ENCODE results near the gene KIAA2012.

The KIAA2012 gene

DNA sequence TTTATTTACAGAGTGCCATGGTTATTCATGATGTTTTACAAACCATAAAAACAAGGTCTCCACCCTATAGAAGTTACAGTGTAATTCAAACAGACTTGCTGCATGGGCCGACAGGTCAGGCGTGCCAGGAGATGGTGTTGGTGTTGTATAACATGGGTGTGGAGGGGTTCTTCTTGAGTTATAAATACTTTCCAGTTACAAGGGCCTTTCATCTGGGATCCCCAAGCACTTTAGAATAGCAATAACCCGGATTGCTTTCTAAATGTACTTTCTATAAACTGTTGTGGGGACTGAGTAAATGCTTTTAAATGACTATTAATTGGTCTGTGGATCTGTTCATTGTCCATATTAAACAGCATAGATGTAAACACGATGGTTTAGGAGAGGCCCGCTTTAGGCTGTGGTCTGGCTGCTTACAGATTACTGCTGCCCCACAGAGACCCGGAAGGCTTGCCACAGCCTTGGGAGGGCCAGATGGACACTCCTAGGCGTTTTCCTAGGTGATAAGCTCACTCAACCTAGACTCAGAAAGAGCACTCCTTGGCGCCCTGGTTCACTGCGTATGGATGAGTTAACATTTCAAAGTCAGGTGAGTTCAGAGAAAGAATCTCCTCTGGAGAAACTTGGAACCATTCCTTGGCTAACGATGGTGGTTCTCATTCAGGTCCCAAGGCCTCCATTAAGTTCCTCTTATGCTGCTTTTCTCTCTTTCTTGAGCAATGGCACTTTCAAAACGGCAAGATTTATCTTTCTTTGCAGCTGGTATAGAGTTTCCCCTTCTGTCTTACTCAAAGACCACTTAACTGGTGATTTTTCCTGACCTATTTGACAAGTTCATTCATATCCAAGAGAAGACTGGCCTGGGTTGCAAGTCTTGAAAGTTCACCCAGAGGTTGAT is 3.6 kb upstream of the KIAA2012 start:
- Histone ChIP-seq H3K27me3 (ENCODE audit: low read depth, low read length) (no peaks in the 10 kb centered on the region), H3K4me1 (ENCODE audit: low read length) (peaks cover 4% of the 10 kb centered on the region), H4K20me1 (ENCODE audit: insufficient read depth, low read length) (no peaks in the 10 kb centered on the region), H3K27ac (ENCODE audit: low read length) (no peak overlapping the region), H3K4me2 (ENCODE audit: low read length) (no peak overlapping the region), H3K36me3 (replicated peaks; ENCODE audit: low read depth, low read length) (no peaks in the 10 kb centered on the region), H2AFZ (ENCODE audit: low read depth, low read length) (no peak overlapping the region), H3K79me2 (ENCODE audit: low read length) (no peaks in the 10 kb centered on the region), H3K9me3 (ENCODE audit: insufficient read depth, low read length) (no peaks in the 10 kb centered on the region), H3K9ac (ENCODE audit: low read length) (no peak overlapping the region), H3K4me3 (ENCODE audit: low read length) (no peak overlapping the region)
- TF ChIP-seq, protein P1, sequence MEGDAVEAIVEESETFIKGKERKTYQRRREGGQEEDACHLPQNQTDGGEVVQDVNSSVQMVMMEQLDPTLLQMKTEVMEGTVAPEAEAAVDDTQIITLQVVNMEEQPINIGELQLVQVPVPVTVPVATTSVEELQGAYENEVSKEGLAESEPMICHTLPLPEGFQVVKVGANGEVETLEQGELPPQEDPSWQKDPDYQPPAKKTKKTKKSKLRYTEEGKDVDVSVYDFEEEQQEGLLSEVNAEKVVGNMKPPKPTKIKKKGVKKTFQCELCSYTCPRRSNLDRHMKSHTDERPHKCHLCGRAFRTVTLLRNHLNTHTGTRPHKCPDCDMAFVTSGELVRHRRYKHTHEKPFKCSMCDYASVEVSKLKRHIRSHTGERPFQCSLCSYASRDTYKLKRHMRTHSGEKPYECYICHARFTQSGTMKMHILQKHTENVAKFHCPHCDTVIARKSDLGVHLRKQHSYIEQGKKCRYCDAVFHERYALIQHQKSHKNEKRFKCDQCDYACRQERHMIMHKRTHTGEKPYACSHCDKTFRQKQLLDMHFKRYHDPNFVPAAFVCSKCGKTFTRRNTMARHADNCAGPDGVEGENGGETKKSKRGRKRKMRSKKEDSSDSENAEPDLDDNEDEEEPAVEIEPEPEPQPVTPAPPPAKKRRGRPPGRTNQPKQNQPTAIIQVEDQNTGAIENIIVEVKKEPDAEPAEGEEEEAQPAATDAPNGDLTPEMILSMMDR (IDR thresholded peaks at IDR 0.05; ENCODE audit: low read depth, low read length) = no peak
- no peak for TF ChIP-seq EZH2phosphoT487 (IDR thresholded peaks at IDR 0.05; ENCODE audit: low read depth)

DNA sequence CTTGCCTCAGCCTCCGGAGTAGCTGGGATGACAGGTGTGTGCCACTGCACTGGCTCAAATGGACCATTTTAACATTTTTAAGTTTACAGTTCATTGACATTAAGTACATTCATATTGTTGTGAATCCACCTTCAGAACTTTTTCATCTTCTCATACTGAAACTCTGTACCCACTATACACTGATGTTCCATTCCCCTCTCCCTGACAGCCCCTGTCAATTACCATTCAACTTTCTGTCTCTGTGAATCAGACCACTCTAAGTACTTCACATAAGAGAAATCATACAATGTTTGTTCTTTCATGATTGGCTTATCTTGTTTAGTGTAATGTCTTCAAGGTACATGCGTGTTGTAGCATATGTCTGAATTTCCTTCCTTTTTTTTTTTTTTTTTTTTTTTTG is 1.9 kb upstream of the KIAA2012 start:
- Histone ChIP-seq H3K4me2 (ENCODE audit: low read length) (0 out of 2 replicates have a peak overlapping the region, but pooled peaks have one; percentile 7), H3K4me3 (ENCODE audit: low read length) (no peak overlapping the region), H3K36me3 (replicated peaks; ENCODE audit: low read depth, low read length) (no peaks in the 10 kb centered on the region), H3K4me1 (ENCODE audit: low read length) (peaks cover 4% of the 10 kb centered on the region), H3K79me2 (ENCODE audit: low read length) (no peaks in the 10 kb centered on the region), H4K20me1 (ENCODE audit: insufficient read depth, low read length) (no peaks in the 10 kb centered on the region), H3K9ac (ENCODE audit: low read length) (no peak overlapping the region), H3K27ac (ENCODE audit: low read length) (no peak overlapping the region), H3K9me3 (ENCODE audit: insufficient read depth, low read length) (no peaks in the 10 kb centered on the region), H3K27me3 (ENCODE audit: low read depth, low read length) (no peaks in the 10 kb centered on the region), H2AFZ (ENCODE audit: low read depth, low read length) (0 out of 2 replicates have a peak overlapping the region, but pooled peaks have one; percentile 11)
- TF ChIP-seq, protein P1 (IDR thresholded peaks at IDR 0.05; ENCODE audit: low read depth, low read length) = no peak
- no peak for TF ChIP-seq EZH2phosphoT487 (IDR thresholded peaks at IDR 0.05; ENCODE audit: low read depth)

DNA sequence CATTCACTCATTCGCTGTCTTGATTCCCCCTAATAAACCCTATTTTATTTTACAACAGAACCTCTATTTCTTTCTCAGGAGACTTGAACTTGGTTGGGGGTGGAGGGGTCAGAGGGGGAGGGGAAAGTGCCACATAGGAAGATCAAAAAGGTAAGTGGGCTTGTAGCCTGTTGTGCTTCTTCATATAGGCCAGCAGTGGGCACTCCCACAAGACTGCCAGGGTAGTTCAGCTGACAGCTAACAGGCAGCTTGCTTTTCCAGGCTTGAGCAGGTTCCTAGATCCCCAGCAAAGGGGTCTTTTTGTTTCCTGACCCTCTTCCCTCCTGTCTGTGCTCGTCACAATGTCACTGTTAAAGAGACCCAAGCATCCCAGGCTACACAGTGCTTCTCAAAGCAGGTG is 829 bp upstream of the KIAA2012 start:
- H3K4me3 ChIP-seq (ENCODE audit: low read length) = no peak overlapping the region
- H4K20me1 ChIP-seq (ENCODE audit: insufficient read depth, low read length) = no peaks in the 10 kb centered on the region
- TF ChIP-seq, protein P1 (IDR thresholded peaks at IDR 0.05; ENCODE audit: low read depth, low read length) = peak; percentile 30; the same call in 1 of the 2 replicates
- TF ChIP-seq EZH2phosphoT487 (IDR thresholded peaks at IDR 0.05; ENCODE audit: low read depth) = no peak
- no peak overlapping the region for H2AFZ ChIP-seq (ENCODE audit: low read depth, low read length)
- no peak overlapping the region for H3K4me2 ChIP-seq (ENCODE audit: low read length)
- H3K27ac ChIP-seq (ENCODE audit: low read length) = no peak overlapping the region
- no peaks in the 10 kb centered on the region for H3K9me3 ChIP-seq (ENCODE audit: insufficient read depth, low read length)
- H3K9ac ChIP-seq (ENCODE audit: low read length) = no peak overlapping the region
- no peaks in the 10 kb centered on the region for H3K36me3 ChIP-seq (replicated peaks; ENCODE audit: low read depth, low read length)
- no peaks in the 10 kb centered on the region for H3K27me3 ChIP-seq (ENCODE audit: low read depth, low read length)
- H3K79me2 ChIP-seq (ENCODE audit: low read length) = no peaks in the 10 kb centered on the region
- peaks cover 4% of the 10 kb centered on the region for H3K4me1 ChIP-seq (ENCODE audit: low read length)

DNA sequence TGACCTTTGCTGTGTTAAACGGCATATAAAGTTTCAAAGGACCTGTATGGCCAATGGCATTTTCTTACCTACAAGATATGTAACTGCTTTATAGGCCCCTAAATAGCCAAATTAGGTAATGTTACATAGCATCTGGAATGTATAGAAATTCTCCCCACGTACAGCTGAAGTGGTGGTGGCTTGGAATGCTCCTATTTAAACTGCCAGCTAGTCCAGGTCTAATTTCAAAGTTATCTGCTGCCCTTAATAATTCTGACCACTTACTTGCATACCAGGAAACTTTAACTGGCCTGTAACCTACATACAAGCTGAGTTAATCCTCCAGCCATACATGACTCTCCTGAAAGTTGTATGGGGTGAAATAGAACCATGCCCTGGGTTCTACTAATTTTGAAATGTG is 1.3 kb downstream of the KIAA2012 start:
- TF ChIP-seq EZH2phosphoT487 (IDR thresholded peaks at IDR 0.05; ENCODE audit: low read depth) = no peak
- TF ChIP-seq, protein P1 (IDR thresholded peaks at IDR 0.05; ENCODE audit: low read depth, low read length) = no peak
- Histone ChIP-seq H3K27me3 (ENCODE audit: low read depth, low read length) (no peaks in the 10 kb centered on the region), H2AFZ (ENCODE audit: low read depth, low read length) (no peak overlapping the region), H3K36me3 (replicated peaks; ENCODE audit: low read depth, low read length) (no peaks in the 10 kb centered on the region), H3K4me3 (ENCODE audit: low read length) (no peak overlapping the region), H4K20me1 (ENCODE audit: insufficient read depth, low read length) (no peaks in the 10 kb centered on the region), H3K79me2 (ENCODE audit: low read length) (no peaks in the 10 kb centered on the region), H3K9me3 (ENCODE audit: insufficient read depth, low read length) (no peaks in the 10 kb centered on the region), H3K27ac (ENCODE audit: low read length) (no peak overlapping the region), H3K4me1 (ENCODE audit: low read length) (peaks cover 4% of the 10 kb centered on the region), H3K9ac (ENCODE audit: low read length) (no peak overlapping the region), H3K4me2 (ENCODE audit: low read length) (no peak overlapping the region)

All from OCI-LY3 (cell line).